Activated B cell treated with CpG ODN at 0.5 μM for 24 hours (primary cell): ENCODE measurements around the gene BICDL1. TPM values are rescaled to one million over a fixed set of nuclear protein-coding genes. Genes with fewer than 3 reads are reported as not detected.
"Not testable (repeated sequence)": the region's sequence is repeated elsewhere in the genome, so short reads cannot be mapped to it uniquely, and the experiment has no call there.

Experiments used
- ATAC-seq: fragments of 200-7000 bp; cut with Tn5 transposase; one replicate; pipeline ENCODE4 v1.10.0; 2021; ENCODE audit warnings: low read depth, mild to moderate bottlenecking, moderate library complexity
- CTCF ChIA-PET: fragments of 350-600 bp; sonication (Branson Sonifier 250); formaldehyde crosslinking; loops from one replicate; lab custom pipeline; 2021; ENCODE audit warnings: antibody characterized with exemption; lab: Charles Lee
- POLR2A ChIA-PET: fragments of 350-600 bp; sonication (Branson Sonifier 250); formaldehyde crosslinking; loops from one replicate; lab custom pipeline; 2021; ENCODE audit warnings: antibody characterized with exemption; lab: Charles Lee
- DNase-seq: peaks from one replicate; pipeline ENCODE4 v3.0.0; 2022
- H3K27ac Mint-ChIP-seq: one replicate; pipeline ENCODE4 v1.8.0; 2020; ENCODE audit warnings: mixed read lengths
- H3K27me3 Mint-ChIP-seq: one replicate; pipeline ENCODE4 v1.8.0; 2021; ENCODE audit warnings: mixed read lengths
- H3K36me3 Mint-ChIP-seq: one replicate; pipeline ENCODE4 v1.8.0; 2021; ENCODE audit warnings: low read depth, mixed read lengths
- H3K4me1 Mint-ChIP-seq: one replicate; pipeline ENCODE4 v1.8.0; 2021; ENCODE audit warnings: mixed read lengths
- H3K4me3 Mint-ChIP-seq: one replicate; pipeline ENCODE4 v1.8.0; 2020; ENCODE audit warnings: mild to moderate bottlenecking, mixed read lengths
- H3K9me3 Mint-ChIP-seq: one replicate; pipeline ENCODE4 v1.8.0; 2020; ENCODE audit warnings: mixed read lengths
- intact Hi-C: fragments of 100-400 bp; cut with micrococcal nuclease; formaldehyde crosslinking; loops from one replicate; pipeline ENCODE4 v1.15.1; 2024
- total RNA-seq: library from RNA; stranded (reverse); gene quantifications from 2 replicates; pipeline ENCODE4 v1.2.3, GENCODE V29; 2022
- TF ChIP-seq, protein P1 (sequence below): fragments of 200-600 bp; IDR thresholded peaks from one replicate; pipeline ENCODE4 v1.8.0; 2022; ENCODE audit warnings: antibody characterized with exemption, mild to moderate bottlenecking

The BICDL1 gene
- total RNA-seq, 1 donor from 2014 or later, result 16.8 TPM

DNA sequence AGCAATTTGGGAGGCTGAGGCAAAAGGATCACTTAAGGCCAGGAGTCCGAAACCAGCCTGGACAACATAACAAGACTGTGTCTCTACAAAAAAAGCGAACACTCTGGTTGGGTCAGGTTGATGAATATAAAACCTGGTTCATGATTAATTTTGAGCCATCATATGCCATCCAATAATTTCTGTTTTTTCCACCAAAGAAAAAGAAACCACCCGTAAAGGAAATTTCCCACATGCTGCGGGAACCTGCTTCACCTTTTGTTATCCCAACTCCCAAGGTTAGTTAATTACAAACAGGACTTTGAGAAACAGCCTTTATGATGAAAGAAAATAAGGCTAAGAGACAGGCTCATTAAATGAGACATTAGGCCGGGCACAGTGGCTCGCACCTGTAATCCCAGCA lies 24.1 kb upstream of the BICDL1 start:
- DNase-seq (no peak), ATAC-seq (no peak)
- ChIA-PET POLR2A (no interaction called here), CTCF (no interaction called here)
- no peaks in the 10 kb centered on the region for H3K36me3 Mint-ChIP-seq
- no peak overlapping the region for H3K4me3 Mint-ChIP-seq
- H3K27ac Mint-ChIP-seq, result no peak overlapping the region
- TF ChIP-seq, protein P1, sequence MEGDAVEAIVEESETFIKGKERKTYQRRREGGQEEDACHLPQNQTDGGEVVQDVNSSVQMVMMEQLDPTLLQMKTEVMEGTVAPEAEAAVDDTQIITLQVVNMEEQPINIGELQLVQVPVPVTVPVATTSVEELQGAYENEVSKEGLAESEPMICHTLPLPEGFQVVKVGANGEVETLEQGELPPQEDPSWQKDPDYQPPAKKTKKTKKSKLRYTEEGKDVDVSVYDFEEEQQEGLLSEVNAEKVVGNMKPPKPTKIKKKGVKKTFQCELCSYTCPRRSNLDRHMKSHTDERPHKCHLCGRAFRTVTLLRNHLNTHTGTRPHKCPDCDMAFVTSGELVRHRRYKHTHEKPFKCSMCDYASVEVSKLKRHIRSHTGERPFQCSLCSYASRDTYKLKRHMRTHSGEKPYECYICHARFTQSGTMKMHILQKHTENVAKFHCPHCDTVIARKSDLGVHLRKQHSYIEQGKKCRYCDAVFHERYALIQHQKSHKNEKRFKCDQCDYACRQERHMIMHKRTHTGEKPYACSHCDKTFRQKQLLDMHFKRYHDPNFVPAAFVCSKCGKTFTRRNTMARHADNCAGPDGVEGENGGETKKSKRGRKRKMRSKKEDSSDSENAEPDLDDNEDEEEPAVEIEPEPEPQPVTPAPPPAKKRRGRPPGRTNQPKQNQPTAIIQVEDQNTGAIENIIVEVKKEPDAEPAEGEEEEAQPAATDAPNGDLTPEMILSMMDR, result no peak
- peaks cover 2% of the 10 kb centered on the region for H3K9me3 Mint-ChIP-seq
- peaks cover 4% of the 10 kb centered on the region for H3K27me3 Mint-ChIP-seq
- intact Hi-C loops, result no loop called here
- H3K4me1 Mint-ChIP-seq, result no peaks in the 10 kb centered on the region

DNA sequence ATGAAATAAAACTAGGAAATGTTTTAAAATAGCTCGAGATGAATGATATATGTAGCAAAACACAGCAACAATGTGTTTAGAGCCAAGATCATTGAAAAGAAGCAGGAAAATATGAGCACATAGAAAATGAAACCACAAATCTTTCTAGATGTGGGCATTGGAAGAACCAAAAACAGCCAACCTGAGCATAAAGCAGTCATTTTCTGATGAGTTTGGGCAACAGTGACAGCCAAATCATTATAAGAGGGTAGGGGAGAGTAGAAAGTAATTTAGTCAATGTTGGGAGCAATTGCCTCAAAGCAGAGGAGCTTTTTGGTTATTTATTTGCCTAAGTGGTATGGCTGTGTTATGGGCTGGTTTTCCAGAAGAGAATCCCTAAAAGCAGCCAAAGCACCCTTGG lies 8.8 kb upstream of the BICDL1 start:
- Mint-ChIP-seq H3K36me3 (no peaks in the 10 kb centered on the region), H3K4me1 (no peaks in the 10 kb centered on the region), H3K27me3 (peaks cover 30% of the 10 kb centered on the region), H3K27ac (no peak overlapping the region), H3K4me3 (no peak overlapping the region), H3K9me3 (no peaks in the 10 kb centered on the region)
- intact Hi-C loops, result no loop called here
- DNase-seq (no peak), ATAC-seq (no peak)
- TF ChIP-seq, protein P1, result no peak
- ChIA-PET POLR2A (no interaction called here), CTCF (no interaction called here)

DNA sequence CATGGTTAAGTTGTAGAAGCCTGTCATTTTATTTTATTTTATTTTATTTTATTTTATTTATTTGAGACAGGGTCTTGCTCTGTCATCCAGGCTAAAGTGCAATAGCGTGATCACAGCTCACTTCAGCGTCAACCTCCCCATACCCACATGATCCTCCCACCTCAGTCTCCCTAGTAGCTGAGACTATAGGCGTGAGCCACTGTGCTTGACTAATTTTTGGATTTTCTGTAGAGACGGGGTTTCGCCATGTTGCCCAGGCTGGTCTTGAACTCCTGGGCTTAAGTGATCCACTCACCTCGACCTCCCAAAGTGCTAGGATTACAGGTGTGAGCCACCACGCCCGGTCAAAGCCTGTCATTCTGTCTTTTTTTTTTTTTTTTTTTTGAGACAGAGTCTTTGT lies 8.3 kb upstream of the BICDL1 start:
- intact Hi-C loops, H3K4me3 Mint-ChIP-seq, CTCF ChIA-PET, DNase-seq, H3K36me3 Mint-ChIP-seq, ATAC-seq, H3K9me3 Mint-ChIP-seq, H3K27ac Mint-ChIP-seq, H3K4me1 Mint-ChIP-seq: not testable (repeated sequence)
- POLR2A ChIA-PET, result interaction anchor here (0.6 kb wide), 1 partner anchor 15 kb away, joined by 10 read pairs; no protein-coding TSS in a partner anchor
- peaks cover 30% of the 10 kb centered on the region for H3K27me3 Mint-ChIP-seq

DNA sequence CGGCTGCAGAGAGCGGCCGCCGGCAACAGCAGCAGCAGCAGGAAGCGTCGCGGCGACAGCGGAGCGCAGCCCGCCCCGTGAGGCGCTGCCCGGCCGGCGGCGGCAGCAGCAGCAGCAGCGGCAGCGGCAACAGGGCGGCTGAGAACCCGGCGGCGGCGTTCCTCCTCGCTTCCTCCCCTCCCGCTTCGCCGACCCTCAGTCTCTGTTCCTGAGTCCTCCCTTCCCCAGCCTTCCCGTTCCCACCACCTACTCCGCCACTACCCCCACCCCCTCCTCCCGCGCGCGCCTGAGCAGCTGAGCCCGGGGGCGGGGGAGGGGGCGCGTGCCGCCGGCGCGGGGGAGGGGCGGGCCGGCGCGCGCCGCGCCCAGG lies 310 bp downstream of the BICDL1 start:
- ChIA-PET POLR2A (interaction anchor here (0.5 to 2.9 kb wide), 10 partner anchors 18 to 303 kb away, joined by 3 to 35 read pairs (median 11); partner anchors contain the start of genes RAB35, RNU4-1, RNU4-2 and RPLP0), CTCF (interaction anchor here (1.4 to 2.8 kb wide), 2 partner anchors 25 to 98 kb away, joined by 4 to 17 read pairs; no protein-coding TSS in a partner anchor)
- TF ChIP-seq, protein P1, result no peak
- ATAC-seq (peak; percentile 19), DNase-seq (no peak)
- Mint-ChIP-seq H3K36me3 (peaks cover 7% of the 10 kb centered on the region), H3K27ac (peak overlapping the region; percentile 56), H3K9me3 (no peaks in the 10 kb centered on the region), H3K4me1 (peaks cover 25% of the 10 kb centered on the region), H3K27me3 (no peaks in the 10 kb centered on the region), H3K4me3 (peak overlapping the region; percentile 82)
- intact Hi-C loops, result loop anchor here (1.0 to 5.0 kb wide), 3 partner anchors 23 to 322 kb away; partner anchors contain the start of genes RNU4-1 and RNU4-2

DNA sequence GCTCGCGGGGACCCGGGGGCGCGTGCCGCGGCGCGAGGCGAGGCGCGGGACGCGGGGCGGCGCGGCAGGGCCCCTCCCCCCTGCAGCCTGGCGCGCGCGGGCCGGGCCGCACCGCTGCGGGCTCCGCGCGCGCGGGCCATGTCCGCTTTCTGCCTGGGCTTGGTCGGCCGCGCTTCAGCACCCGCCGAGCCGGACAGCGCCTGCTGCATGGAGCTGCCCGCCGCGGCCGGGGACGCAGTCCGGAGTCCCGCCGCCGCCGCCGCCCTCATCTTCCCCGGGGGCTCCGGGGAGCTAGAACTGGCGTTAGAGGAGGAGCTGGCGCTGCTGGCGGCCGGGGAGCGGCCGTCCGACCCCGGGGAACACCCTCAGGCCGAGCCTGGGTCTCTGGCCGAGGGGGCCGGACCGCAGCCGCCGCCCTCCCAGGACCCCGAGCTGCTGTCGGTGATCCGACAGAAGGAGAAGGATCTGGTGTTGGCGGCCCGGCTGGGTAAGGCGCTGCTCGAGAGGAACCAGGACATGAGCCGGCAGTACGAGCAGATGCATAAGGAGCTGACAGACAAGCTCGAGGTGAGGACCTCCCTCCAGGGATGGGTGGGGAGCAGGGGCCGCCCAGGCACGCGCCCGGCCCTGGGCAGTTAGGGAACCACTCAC lies 820 bp downstream of the BICDL1 start:
- CTCF ChIA-PET, result interaction anchor here (1.4 to 2.8 kb wide), 2 partner anchors 24 to 98 kb away, joined by 4 to 17 read pairs; no protein-coding TSS in a partner anchor
- Mint-ChIP-seq H3K36me3 (peaks cover 7% of the 10 kb centered on the region), H3K27me3 (no peaks in the 10 kb centered on the region), H3K27ac (peak overlapping the region; percentile 61), H3K4me3 (peak overlapping the region; percentile 83), H3K9me3 (no peaks in the 10 kb centered on the region), H3K4me1 (peaks cover 29% of the 10 kb centered on the region)
- TF ChIP-seq, protein P1, result no peak
- ATAC-seq (peak; percentile 28), DNase-seq (peak; percentile 73)
- intact Hi-C loops, result loop anchor here (1.0 to 5.0 kb wide), 3 partner anchors 22 to 323 kb away; partner anchors contain the start of genes RNU4-1 and RNU4-2
- POLR2A ChIA-PET, result interaction anchor here (0.5 to 2.9 kb wide), 11 partner anchors 17 to 1873 kb away, joined by 3 to 35 read pairs (median 10); partner anchors contain the start of genes RAB35, RNU4-1, RNU4-2 and RPLP0
